Fibroblast of peridontal ligament (primary cell): Measurements from ENCODE around the gene KAT2B.
"Not testable (repeated sequence)": the region's sequence is repeated elsewhere in the genome, so short reads cannot be mapped to it uniquely, and the experiment has no call there.

ENCODE experiments used
- DNase-seq: peaks from one replicate; pipeline ENCODE4 v3.0.0-alpha.2; 2010; ENCODE audit errors: extremely low read depth

The KAT2B gene

GRCh38 chr3:20041197-20041780 lies 1.0 kb downstream of the KAT2B start:
- peak; percentile 43 for DNase-seq

GRCh38 chr3:20042331-20042730 lies 2.1 kb downstream of the KAT2B start:
- DNase-seq = no peak

- peak; percentile 51 for DNase-seq
These were observed 3.1 kb downstream of the KAT2B start for GRCh38 chr3:20043396-20043795.

GRCh38 chr3:20043825-20044224 lies 3.6 kb downstream of the KAT2B start:
- DNase-seq = no peak

GRCh38 chr3:20045141-20045540 lies 4.9 kb downstream of the KAT2B start:
- not testable (repeated sequence) for DNase-seq

GRCh38 chr3:20046556-20046955 lies 6.3 kb downstream of the KAT2B start:
- DNase-seq = no peak

- DNase-seq = no peak
These were observed 7.1 kb downstream of the KAT2B start for GRCh38 chr3:20047341-20047779.

- DNase-seq = peak; percentile 66
These were observed 8.0 kb downstream of the KAT2B start for GRCh38 chr3:20047976-20048883.

- no peak for DNase-seq
These were observed 11.0 kb downstream of the KAT2B start for GRCh38 chr3:20051123-20051806.

- DNase-seq = no peak
These were observed 12.6 kb downstream of the KAT2B start for GRCh38 chr3:20052851-20053250.

- DNase-seq = peak; percentile 74
These were observed 14.3 kb downstream of the KAT2B start for GRCh38 chr3:20054549-20054987.

- no peak for DNase-seq
These were observed 15.0 kb downstream of the KAT2B start for GRCh38 chr3:20055020-20055775.

GRCh38 chr3:20055842-20056241 lies 15.6 kb downstream of the KAT2B start:
- no peak for DNase-seq

- peak; percentile 28 for DNase-seq
These were observed 16.7 kb downstream of the KAT2B start for GRCh38 chr3:20056725-20057611.

- no peak for DNase-seq
These were observed 17.4 kb downstream of the KAT2B start for GRCh38 chr3:20057612-20058180.

GRCh38 chr3:20059929-20060328 lies 19.7 kb downstream of the KAT2B start:
- DNase-seq = no peak

GRCh38 chr3:20060974-20061685 lies 20.9 kb downstream of the KAT2B start:
- peak; percentile 72 for DNase-seq

GRCh38 chr3:20062996-20063395 lies 22.8 kb downstream of the KAT2B start:
- DNase-seq = no peak

GRCh38 chr3:20064387-20064786 lies 24.1 kb downstream of the KAT2B start:
- DNase-seq = no peak
